NCI-H2196 treated with DMSO at 0.1 percent for 48 hours (cell line): ENCODE measurements around the gene LYPD6B.

ENCODE experiments used
- DNase-seq: peaks from one replicate; lab custom pipeline; 2025; ENCODE audit not compliant: unreplicated experiment; lab: John Stamatoyannopoulos, UW

The LYPD6B gene

DNA sequence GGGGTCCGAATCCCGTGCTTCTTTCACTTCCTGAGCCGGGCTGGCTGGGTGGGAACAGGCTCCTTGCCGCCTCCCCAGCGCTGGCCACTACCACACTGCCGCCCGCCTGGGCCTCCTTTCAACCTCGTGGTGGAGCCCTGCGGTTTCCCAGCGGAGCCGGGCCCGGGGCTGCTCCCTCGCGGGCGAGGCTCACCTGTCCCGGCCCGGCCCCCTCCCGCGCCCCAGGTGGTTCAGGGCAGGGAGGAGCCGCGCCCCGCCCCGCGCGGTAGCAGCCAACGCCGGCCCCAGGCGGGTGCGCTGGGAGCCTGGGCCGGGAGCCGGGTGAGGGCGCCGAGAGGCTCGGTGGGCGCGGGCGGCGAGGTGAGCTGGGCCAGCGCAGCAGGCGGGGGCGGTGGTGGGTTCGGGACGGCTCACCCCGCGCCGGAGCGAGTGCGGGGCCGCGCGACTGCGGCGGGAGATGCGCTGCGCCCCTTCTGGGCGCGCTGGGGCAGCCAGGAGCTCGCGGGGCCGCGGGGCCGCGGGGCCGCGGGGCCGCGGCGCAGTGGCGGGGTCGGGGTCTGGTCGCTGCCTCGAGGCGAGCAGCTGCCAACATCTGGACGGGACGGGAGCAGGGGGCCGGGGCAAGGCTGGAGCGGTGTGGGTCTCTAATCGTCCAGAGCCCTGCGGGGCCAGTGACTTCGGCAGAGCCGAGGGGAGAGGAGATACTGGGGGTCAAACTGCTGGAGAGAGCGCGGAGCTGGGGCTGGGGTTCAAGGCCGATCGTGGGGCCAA is at the start of gene LYPD6B:
TSS of gene LYPD6B (plus strand) at position 258 of the 771 bp plus-strand sequence. CDS start 92,250 bp downstream, outside the sequence.
- peak; percentile 15 for DNase-seq

DNA sequence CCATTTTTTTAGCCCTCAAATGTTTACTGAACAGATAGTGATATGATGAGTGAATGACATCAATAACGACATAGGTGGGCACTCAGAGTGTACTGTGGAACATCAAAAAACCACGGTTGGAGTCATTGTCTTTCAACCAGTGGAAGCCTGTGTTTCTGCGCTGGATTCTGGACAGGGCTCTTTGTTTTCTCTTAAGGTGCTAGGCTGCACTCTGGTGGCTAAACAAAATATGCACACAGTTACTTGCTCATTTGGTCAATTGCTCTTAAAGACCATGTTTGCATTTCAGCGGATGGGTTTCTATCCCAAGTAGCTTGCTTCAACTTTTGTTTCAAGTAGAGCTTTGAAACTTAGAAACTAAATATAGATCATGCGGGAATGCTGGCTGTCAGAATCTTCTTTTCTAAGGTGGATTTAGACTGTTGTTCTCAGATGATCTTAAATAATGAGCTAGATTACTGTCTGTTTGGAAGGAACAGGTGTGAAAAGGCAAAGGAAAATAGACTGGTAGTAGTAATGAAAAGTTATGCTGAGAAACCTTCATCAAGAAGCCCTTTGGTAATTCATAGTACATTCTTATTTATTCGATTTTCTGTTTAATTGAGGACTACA is 48.5 kb upstream of the LYPD6B start:
- DNase-seq: peak; percentile 54

DNA sequence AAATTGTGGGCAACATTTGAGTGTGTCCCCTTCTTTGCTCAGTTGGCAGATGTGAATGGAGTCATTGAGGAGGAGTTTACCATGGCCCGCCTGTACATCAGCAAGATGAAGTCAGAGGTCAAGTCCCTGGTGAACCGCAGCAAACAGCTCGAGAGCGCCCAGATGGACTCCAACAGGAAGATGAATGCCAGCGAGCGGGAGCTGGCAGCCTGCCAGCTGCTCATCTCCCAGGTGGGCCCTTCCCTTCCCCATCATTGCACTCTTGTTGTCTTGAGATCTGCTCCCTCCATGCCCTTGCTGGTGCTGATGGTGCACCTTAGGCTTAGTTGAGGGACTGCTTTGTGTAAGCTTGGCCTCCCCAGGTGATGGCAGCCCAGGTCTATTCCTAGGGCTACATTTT is 47.5 kb upstream of the LYPD6B start:
- DNase-seq: no peak

DNA sequence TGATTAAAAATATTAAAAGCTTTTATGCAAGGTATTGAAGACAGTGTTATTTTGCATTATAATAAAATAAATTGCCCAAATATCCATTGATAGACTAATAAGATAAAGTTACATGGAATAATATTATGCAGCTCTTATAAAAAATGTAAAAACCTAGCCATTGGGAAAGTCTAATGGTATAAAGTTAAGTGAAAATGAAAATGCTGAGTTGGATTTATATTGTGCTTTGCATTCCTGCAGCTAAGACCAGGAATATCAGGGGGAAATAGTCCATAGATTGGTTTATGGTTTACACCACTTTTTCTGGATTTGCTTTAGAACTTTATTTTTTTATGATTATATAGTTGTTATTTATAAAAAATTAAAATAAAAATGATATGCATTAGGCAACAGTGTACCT is 46.1 kb upstream of the LYPD6B start:
- DNase-seq: no peak

GRCh38 chr2:148993351-148993750 is 45.1 kb upstream of the LYPD6B start:
- DNase-seq: no peak

DNA sequence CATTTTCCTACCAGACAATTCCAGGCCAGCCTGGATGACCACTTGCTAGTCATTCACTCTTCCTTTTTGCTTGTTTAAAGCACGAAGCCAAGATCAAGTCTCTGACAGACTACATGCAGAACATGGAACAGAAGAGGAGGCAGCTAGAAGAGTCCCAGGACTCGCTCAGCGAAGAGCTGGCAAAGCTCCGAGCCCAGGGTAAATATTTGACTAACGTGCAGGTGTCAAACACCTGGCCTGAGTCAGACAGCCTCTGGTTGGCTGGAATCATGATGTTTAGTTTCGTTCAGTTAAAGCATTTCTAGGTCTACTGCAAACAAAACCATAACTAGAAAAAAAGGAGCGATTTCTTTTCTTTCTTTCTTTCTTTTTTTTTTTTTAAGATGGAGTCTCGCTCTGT is 44.2 kb upstream of the LYPD6B start:
- peak; percentile 67 for DNase-seq

- no peak for DNase-seq
These were observed 41.7 kb upstream of the LYPD6B start for GRCh38 chr2:148996805-148997204.

DNA sequence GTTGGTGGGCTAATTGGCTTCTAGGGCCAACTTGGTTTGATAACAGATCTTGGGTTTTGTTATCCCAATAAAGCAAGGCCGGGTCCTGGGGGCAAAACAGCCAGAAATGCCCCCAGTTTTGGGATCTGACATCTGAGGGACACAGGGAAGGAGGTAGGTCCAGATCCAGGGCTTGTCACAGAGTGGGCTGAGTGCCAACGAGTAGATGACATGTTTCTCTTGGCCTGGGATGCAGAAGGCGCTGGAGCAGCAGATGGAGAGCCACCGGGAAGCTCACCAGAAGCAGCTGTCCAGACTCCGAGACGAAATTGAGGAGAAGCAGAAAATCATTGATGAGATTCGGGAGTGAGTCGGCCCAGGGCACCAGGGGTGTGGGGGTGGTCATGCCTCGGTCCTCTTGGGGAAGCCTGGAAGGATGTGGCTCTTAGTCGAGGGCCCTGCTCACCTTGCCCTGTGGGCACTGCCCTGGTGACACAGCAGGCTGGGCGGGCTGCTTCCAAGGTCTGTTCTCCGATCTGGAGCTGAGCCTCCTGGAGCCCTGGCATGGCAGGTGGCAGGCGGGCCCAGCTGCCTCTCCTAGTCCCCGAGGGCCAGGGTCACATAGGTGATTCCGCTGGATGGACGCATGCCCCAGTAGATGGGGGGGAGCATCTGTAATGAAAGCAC is 40.2 kb upstream of the LYPD6B start:
- no peak for DNase-seq

GRCh38 chr2:148998831-148999200 is 39.7 kb upstream of the LYPD6B start:
- DNase-seq: no peak

DNA sequence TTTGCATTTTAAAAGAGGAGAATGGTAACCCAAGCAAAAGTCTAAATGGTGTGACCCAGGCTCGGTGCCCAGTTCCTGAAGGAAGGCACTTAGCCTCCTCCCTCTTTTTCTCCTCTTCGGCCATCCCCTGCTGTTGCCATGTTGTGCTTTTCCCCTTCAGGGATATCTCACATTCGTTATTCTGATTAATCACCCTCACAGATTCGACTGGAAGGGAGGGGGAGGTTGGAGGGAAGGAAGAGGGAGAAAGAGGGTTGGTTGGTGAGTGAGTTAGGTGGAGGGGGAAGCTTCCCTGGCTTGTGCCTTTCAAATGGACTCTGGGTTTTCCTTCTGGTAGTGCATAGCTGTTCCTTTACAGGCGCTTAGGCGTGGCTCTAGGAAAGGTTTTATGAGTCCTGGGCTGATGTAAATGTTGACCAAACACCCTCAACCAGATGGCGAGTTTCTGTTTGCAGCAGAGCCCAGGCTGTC is 39.0 kb upstream of the LYPD6B start:
- no peak for DNase-seq

GRCh38 chr2:149000158-149000938 is 38.2 kb upstream of the LYPD6B start:
- DNase-seq: no peak

GRCh38 chr2:149001496-149001895 is 37.0 kb upstream of the LYPD6B start:
- DNase-seq: no peak

DNA sequence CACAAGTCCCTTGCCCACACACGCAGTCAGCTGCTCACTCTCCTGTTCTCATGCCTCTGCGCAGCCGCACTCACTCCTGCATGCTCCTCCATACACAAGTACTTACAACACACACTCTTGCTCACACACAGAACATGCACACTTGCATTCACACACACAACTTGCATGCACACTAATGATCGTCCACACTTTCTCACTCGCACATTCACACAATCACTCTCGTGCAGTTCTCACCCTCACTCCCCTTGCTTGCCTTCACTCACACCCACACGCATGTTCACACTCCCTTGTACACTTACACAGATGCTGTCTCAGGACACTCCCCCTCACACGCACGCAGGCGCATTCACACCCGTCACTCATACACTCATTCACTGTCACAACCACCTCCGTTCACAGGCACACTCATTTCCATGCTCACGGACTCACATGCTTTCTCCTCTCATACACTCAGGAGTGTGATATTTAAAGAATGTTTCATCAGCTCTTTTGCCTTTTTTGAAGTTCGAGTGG is 36.1 kb upstream of the LYPD6B start:
- no peak for DNase-seq

- no peak for DNase-seq
These were observed 35.4 kb upstream of the LYPD6B start for GRCh38 chr2:149002891-149003740.

GRCh38 chr2:149004836-149005235 is 33.7 kb upstream of the LYPD6B start:
- DNase-seq: no peak

DNA sequence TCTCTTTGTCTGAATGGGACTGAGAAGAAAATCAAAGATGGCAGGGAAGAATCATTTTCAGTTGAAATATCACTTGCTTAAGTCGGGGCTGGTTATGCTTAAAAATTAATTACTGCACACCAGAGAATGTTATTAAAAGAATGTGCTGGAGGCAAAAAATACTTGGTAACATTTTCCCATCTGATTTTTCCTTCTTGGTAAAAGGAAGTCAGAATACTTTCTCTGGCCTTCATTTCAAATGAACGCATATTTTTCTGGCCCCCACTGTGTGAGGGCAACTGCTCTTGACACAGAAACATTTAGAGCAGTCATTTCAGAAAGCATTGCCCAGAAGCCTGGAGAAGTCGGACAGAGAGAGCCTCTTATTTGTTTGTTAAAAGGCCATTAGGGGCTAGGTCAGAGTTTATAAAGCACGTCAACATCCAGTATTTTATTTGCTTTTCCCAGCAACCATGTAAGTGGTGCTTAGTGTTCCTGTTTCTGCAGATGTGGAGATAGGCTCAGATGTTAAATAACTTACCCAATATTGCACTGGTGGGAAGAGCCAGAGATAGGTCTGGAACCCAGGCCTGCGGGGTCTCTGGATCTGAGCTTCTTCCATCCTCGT is 32.9 kb upstream of the LYPD6B start:
- DNase-seq: no peak

GRCh38 chr2:149006883-149007543 is 31.5 kb upstream of the LYPD6B start:
- DNase-seq: no peak

- DNase-seq: no peak
These were observed 30.1 kb upstream of the LYPD6B start for GRCh38 chr2:149008381-149008780.
